ENCODE measurements around the gene RNF149. TPM values are rescaled to one million over a fixed set of nuclear protein-coding genes. Genes with fewer than 3 reads are reported as not detected.

RNF149 gene
- total RNA-seq, 1 donor from 2014 or later, result 43.3 TPM

- Histone ChIP-seq H3K27ac (ENCODE audit: low read depth, low read length) (no peak overlapping the region), H3K9ac (ENCODE audit: low read depth in 1 of 3, low read length in 3 of 3) (no peak overlapping the region), H3K4me3 (ENCODE audit: low read length in 3 of 3) (no peak overlapping the region), H3K9me3 (ENCODE audit: control insufficient read depth in 3 of 3, low read length in 3 of 3) (no peaks in the 10 kb centered on the region), H3K36me3 (ENCODE audit: control insufficient read depth in 3 of 3, insufficient read depth in 3 of 3, low read length in 3 of 3) (no peaks in the 10 kb centered on the region), H3K27me3 (ENCODE audit: control insufficient read depth in 3 of 3, insufficient read depth in 3 of 3, low read length in 3 of 3) (no peaks in the 10 kb centered on the region), H3K4me1 (ENCODE audit: control insufficient read depth in 3 of 3, insufficient read depth in 3 of 3, low read length in 3 of 3) (peaks cover 8 to 27% (median 20%) of the 10 kb centered on the region in 3 donors)
Observed at GRCh38 chr2:101310090-101310833, 1.8 kb upstream of the RNF149 start.

- H3K9ac ChIP-seq (ENCODE audit: low read depth in 1 of 3, low read length in 3 of 3), result peak overlapping the region; percentile 88 to 97 (median 94)
- no peaks in the 10 kb centered on the region for H3K9me3 ChIP-seq (ENCODE audit: control insufficient read depth in 3 of 3, low read length in 3 of 3)
- peak overlapping the region; percentile 91 for H3K27ac ChIP-seq (ENCODE audit: low read depth, low read length)
- no peaks in the 10 kb centered on the region for H3K27me3 ChIP-seq (ENCODE audit: control insufficient read depth in 3 of 3, insufficient read depth in 3 of 3, low read length in 3 of 3)
- H3K4me3 ChIP-seq (ENCODE audit: low read length in 3 of 3), result peak overlapping the region; percentile 77 to 96 (median 92)
- H3K36me3 ChIP-seq (ENCODE audit: control insufficient read depth in 3 of 3, insufficient read depth in 3 of 3, low read length in 3 of 3), result no peaks in the 10 kb centered on the region
- H3K4me1 ChIP-seq (ENCODE audit: control insufficient read depth in 3 of 3, insufficient read depth in 3 of 3, low read length in 3 of 3), result peaks cover 19 to 38% (median 24%) of the 10 kb centered on the region in 3 donors
Observed at GRCh38 chr2:101307950-101308431, 510 bp downstream of the RNF149 start.

DNA sequence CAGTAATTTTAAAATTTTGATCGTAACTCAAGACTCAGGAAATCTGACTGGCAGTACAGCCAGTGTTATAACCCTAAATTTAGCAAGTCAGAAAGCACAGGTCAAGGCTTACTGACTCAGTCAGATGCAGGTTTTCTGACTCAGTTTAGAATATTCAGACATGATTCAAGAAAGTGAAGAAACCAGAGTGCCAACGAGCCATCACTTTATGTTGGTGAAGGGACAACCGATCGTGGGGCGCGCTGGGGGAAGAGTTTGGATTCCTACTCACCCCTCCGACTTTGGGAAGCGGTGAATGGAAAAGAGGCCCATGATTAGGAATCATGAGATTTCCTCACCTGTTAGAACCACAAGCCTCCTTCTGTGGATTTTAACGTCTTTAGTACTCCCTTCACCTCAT, 998 bp downstream of the RNF149 start:
- H3K4me3 ChIP-seq (ENCODE audit: low read length in 3 of 3), result peak overlapping the region; percentile 77 to 96 (median 92)
- H3K9ac ChIP-seq (ENCODE audit: low read depth in 1 of 3, low read length in 3 of 3), result peak overlapping the region; percentile 88 to 97 (median 94)
- no peaks in the 10 kb centered on the region for H3K36me3 ChIP-seq (ENCODE audit: control insufficient read depth in 3 of 3, insufficient read depth in 3 of 3, low read length in 3 of 3)
- no peaks in the 10 kb centered on the region for H3K27me3 ChIP-seq (ENCODE audit: control insufficient read depth in 3 of 3, insufficient read depth in 3 of 3, low read length in 3 of 3)
- H3K27ac ChIP-seq (ENCODE audit: low read depth, low read length), result peak overlapping the region; percentile 91
- no peaks in the 10 kb centered on the region for H3K9me3 ChIP-seq (ENCODE audit: control insufficient read depth in 3 of 3, low read length in 3 of 3)
- peaks cover 21 to 38% (median 24%) of the 10 kb centered on the region in 3 donors for H3K4me1 ChIP-seq (ENCODE audit: control insufficient read depth in 3 of 3, insufficient read depth in 3 of 3, low read length in 3 of 3)

GRCh38 chr2:101306410-101306809, 2.1 kb downstream of the RNF149 start:
- Histone ChIP-seq H3K36me3 (ENCODE audit: control insufficient read depth in 3 of 3, insufficient read depth in 3 of 3, low read length in 3 of 3) (no peaks in the 10 kb centered on the region), H3K9ac (ENCODE audit: low read depth in 1 of 3, low read length in 3 of 3) (peak overlapping the region; percentile 25 to 97 (median 25)), H3K4me1 (ENCODE audit: control insufficient read depth in 3 of 3, insufficient read depth in 3 of 3, low read length in 3 of 3) (peaks cover 24 to 38% (median 27%) of the 10 kb centered on the region in 3 donors), H3K27me3 (ENCODE audit: control insufficient read depth in 3 of 3, insufficient read depth in 3 of 3, low read length in 3 of 3) (no peaks in the 10 kb centered on the region), H3K9me3 (ENCODE audit: control insufficient read depth in 3 of 3, low read length in 3 of 3) (no peaks in the 10 kb centered on the region), H3K4me3 (ENCODE audit: low read length in 3 of 3) (peak overlapping the region; percentile 77 to 96 (median 92)), H3K27ac (ENCODE audit: low read depth, low read length) (peak overlapping the region; percentile 91)

GRCh38 chr2:101305492-101306078, 2.9 kb downstream of the RNF149 start:
- Histone ChIP-seq H3K36me3 (ENCODE audit: control insufficient read depth in 3 of 3, insufficient read depth in 3 of 3, low read length in 3 of 3) (no peaks in the 10 kb centered on the region), H3K9ac (ENCODE audit: low read depth in 1 of 3, low read length in 3 of 3) (peak overlapping the region in 2 of 3 donors; percentile 34 to 97), H3K4me1 (ENCODE audit: control insufficient read depth in 3 of 3, insufficient read depth in 3 of 3, low read length in 3 of 3) (peaks cover 26 to 38% (median 31%) of the 10 kb centered on the region in 3 donors), H3K9me3 (ENCODE audit: control insufficient read depth in 3 of 3, low read length in 3 of 3) (no peaks in the 10 kb centered on the region), H3K27ac (ENCODE audit: low read depth, low read length) (peak overlapping the region; percentile 91), H3K4me3 (ENCODE audit: low read length in 3 of 3) (peak overlapping the region; percentile 6 to 96 (median 77)), H3K27me3 (ENCODE audit: control insufficient read depth in 3 of 3, insufficient read depth in 3 of 3, low read length in 3 of 3) (no peaks in the 10 kb centered on the region)

DNA sequence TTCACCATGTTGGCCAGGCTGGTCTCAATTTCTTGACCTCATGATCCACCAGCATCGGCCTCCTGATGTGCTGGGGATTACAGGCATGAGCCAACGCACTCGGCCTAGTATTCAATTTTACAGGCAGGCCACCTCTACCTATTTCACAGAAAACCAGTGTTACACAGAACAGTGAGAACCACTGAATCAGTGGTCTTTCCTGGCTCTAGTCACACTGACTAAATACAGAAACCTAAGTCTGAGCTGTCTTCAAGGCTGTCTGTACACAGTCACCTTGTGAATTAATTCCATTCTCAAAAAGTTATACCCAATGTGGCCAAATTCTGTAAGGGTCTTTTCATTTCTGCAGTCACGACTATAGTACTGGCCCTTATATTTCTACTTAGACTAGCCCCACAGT, 3.5 kb downstream of the RNF149 start:
- Histone ChIP-seq H3K36me3 (ENCODE audit: control insufficient read depth in 3 of 3, insufficient read depth in 3 of 3, low read length in 3 of 3) (no peaks in the 10 kb centered on the region), H3K27me3 (ENCODE audit: control insufficient read depth in 3 of 3, insufficient read depth in 3 of 3, low read length in 3 of 3) (no peaks in the 10 kb centered on the region), H3K9me3 (ENCODE audit: control insufficient read depth in 3 of 3, low read length in 3 of 3) (no peaks in the 10 kb centered on the region), H3K27ac (ENCODE audit: low read depth, low read length) (no peak overlapping the region), H3K9ac (ENCODE audit: low read depth in 1 of 3, low read length in 3 of 3) (peak overlapping the region in 1 of 3 donors; percentile 9), H3K4me3 (ENCODE audit: low read length in 3 of 3) (no peak overlapping the region), H3K4me1 (ENCODE audit: control insufficient read depth in 3 of 3, insufficient read depth in 3 of 3, low read length in 3 of 3) (peaks cover 28 to 40% (median 34%) of the 10 kb centered on the region in 3 donors)

- H3K36me3 ChIP-seq (ENCODE audit: control insufficient read depth in 3 of 3, insufficient read depth in 3 of 3, low read length in 3 of 3), result no peaks in the 10 kb centered on the region
Observed at GRCh38 chr2:101303688-101304087, 4.8 kb downstream of the RNF149 start.

GRCh38 chr2:101302016-101302415, 6.5 kb downstream of the RNF149 start:
- Histone ChIP-seq H3K36me3 (ENCODE audit: control insufficient read depth in 3 of 3, insufficient read depth in 3 of 3, low read length in 3 of 3) (no peaks in the 10 kb centered on the region), H3K4me3 (ENCODE audit: low read length in 3 of 3) (no peak overlapping the region), H3K9ac (ENCODE audit: low read depth in 1 of 3, low read length in 3 of 3) (no peak overlapping the region), H3K9me3 (ENCODE audit: control insufficient read depth in 3 of 3, low read length in 3 of 3) (no peaks in the 10 kb centered on the region), H3K4me1 (ENCODE audit: control insufficient read depth in 3 of 3, insufficient read depth in 3 of 3, low read length in 3 of 3) (peaks cover 34 to 48% (median 45%) of the 10 kb centered on the region in 3 donors), H3K27me3 (ENCODE audit: control insufficient read depth in 3 of 3, insufficient read depth in 3 of 3, low read length in 3 of 3) (no peaks in the 10 kb centered on the region), H3K27ac (ENCODE audit: low read depth, low read length) (no peak overlapping the region)

More at GRCh38 chr2:101303688-101304087, 4.8 kb downstream of the RNF149 start:
- no peaks in the 10 kb centered on the region for H3K27me3 ChIP-seq (ENCODE audit: control insufficient read depth in 3 of 3, insufficient read depth in 3 of 3, low read length in 3 of 3)
- H3K9me3 ChIP-seq (ENCODE audit: control insufficient read depth in 3 of 3, low read length in 3 of 3), result no peaks in the 10 kb centered on the region
- no peak overlapping the region for H3K9ac ChIP-seq (ENCODE audit: low read depth in 1 of 3, low read length in 3 of 3)
- no peak overlapping the region for H3K27ac ChIP-seq (ENCODE audit: low read depth, low read length)
- H3K4me3 ChIP-seq (ENCODE audit: low read length in 3 of 3), result no peak overlapping the region
- peaks cover 36 to 48% (median 44%) of the 10 kb centered on the region in 3 donors for H3K4me1 ChIP-seq (ENCODE audit: control insufficient read depth in 3 of 3, insufficient read depth in 3 of 3, low read length in 3 of 3)

GRCh38 chr2:101300836-101301235, 7.7 kb downstream of the RNF149 start:
- Histone ChIP-seq H3K27ac (ENCODE audit: low read depth, low read length) (no peak overlapping the region), H3K9me3 (ENCODE audit: control insufficient read depth in 3 of 3, low read length in 3 of 3) (no peaks in the 10 kb centered on the region), H3K27me3 (ENCODE audit: control insufficient read depth in 3 of 3, insufficient read depth in 3 of 3, low read length in 3 of 3) (no peaks in the 10 kb centered on the region), H3K4me1 (ENCODE audit: control insufficient read depth in 3 of 3, insufficient read depth in 3 of 3, low read length in 3 of 3) (peaks cover 28 to 45% (median 33%) of the 10 kb centered on the region in 3 donors), H3K9ac (ENCODE audit: low read depth in 1 of 3, low read length in 3 of 3) (peak overlapping the region in 1 of 3 donors; percentile 33), H3K36me3 (ENCODE audit: control insufficient read depth in 3 of 3, insufficient read depth in 3 of 3, low read length in 3 of 3) (no peaks in the 10 kb centered on the region), H3K4me3 (ENCODE audit: low read length in 3 of 3) (no peak overlapping the region)

DNA sequence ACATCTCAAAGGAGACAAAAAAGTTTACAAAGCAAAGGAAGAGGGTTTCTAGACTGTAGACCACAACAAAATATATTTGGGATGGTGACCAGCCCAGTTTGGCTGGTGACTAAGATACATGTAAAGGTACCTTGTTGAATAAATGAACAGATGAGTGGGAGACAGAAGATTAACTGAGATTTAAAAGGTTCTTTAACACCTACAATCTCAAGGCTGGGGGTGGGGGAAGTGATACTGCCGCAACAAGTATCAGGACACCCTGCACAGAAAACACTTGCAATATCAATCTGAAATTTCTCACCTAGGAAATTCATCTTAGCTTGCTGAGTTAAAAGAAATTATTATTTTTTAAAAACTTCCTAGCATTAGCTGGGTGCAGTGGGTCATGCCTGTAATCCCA, 8.3 kb downstream of the RNF149 start:
- peaks cover 23 to 38% (median 26%) of the 10 kb centered on the region in 3 donors for H3K4me1 ChIP-seq (ENCODE audit: control insufficient read depth in 3 of 3, insufficient read depth in 3 of 3, low read length in 3 of 3)
- no peak overlapping the region for H3K4me3 ChIP-seq (ENCODE audit: low read length in 3 of 3)
- H3K36me3 ChIP-seq (ENCODE audit: control insufficient read depth in 3 of 3, insufficient read depth in 3 of 3, low read length in 3 of 3), result no peaks in the 10 kb centered on the region
- no peaks in the 10 kb centered on the region for H3K27me3 ChIP-seq (ENCODE audit: control insufficient read depth in 3 of 3, insufficient read depth in 3 of 3, low read length in 3 of 3)
- H3K9me3 ChIP-seq (ENCODE audit: control insufficient read depth in 3 of 3, low read length in 3 of 3), result no peaks in the 10 kb centered on the region
- H3K27ac ChIP-seq (ENCODE audit: low read depth, low read length), result no peak overlapping the region
- H3K9ac ChIP-seq (ENCODE audit: low read depth in 1 of 3, low read length in 3 of 3), result peak overlapping the region in 1 of 3 donors; percentile 43

Data from skeletal muscle tissue (tissue), 4 donors.